Activated B cell treated with CpG ODN at 0.5 μM for 24 hours (primary cell): ENCODE results near the gene GABBR2. TPM values are rescaled to one million over a fixed set of nuclear protein-coding genes. Genes with fewer than 3 reads are reported as not detected.

Experiments used
- ATAC-seq: fragments of 200-7000 bp; cut with Tn5 transposase; one replicate; pipeline ENCODE4 v1.10.0; 2021; ENCODE audit warnings: low read depth, mild to moderate bottlenecking, moderate library complexity
- CTCF ChIA-PET: fragments of 350-600 bp; sonication (Branson Sonifier 250); formaldehyde crosslinking; loops from one replicate; lab custom pipeline; 2021; ENCODE audit warnings: antibody characterized with exemption; lab: Charles Lee
- POLR2A ChIA-PET: fragments of 350-600 bp; sonication (Branson Sonifier 250); formaldehyde crosslinking; loops from one replicate; lab custom pipeline; 2021; ENCODE audit warnings: antibody characterized with exemption; lab: Charles Lee
- DNase-seq: peaks from one replicate; pipeline ENCODE4 v3.0.0; 2022
- H3K27ac Mint-ChIP-seq: one replicate; pipeline ENCODE4 v1.8.0; 2020; ENCODE audit warnings: mixed read lengths
- H3K27me3 Mint-ChIP-seq: one replicate; pipeline ENCODE4 v1.8.0; 2021; ENCODE audit warnings: mixed read lengths
- H3K36me3 Mint-ChIP-seq: one replicate; pipeline ENCODE4 v1.8.0; 2021; ENCODE audit warnings: low read depth, mixed read lengths
- H3K4me1 Mint-ChIP-seq: one replicate; pipeline ENCODE4 v1.8.0; 2021; ENCODE audit warnings: mixed read lengths
- H3K4me3 Mint-ChIP-seq: one replicate; pipeline ENCODE4 v1.8.0; 2020; ENCODE audit warnings: mild to moderate bottlenecking, mixed read lengths
- H3K9me3 Mint-ChIP-seq: one replicate; pipeline ENCODE4 v1.8.0; 2020; ENCODE audit warnings: mixed read lengths
- intact Hi-C: fragments of 100-400 bp; cut with micrococcal nuclease; formaldehyde crosslinking; loops from one replicate; pipeline ENCODE4 v1.15.1; 2024
- total RNA-seq: library from RNA; stranded (reverse); gene quantifications from 2 replicates; pipeline ENCODE4 v1.2.3, GENCODE V29; 2022
- TF ChIP-seq, protein P1 (sequence below): fragments of 200-600 bp; IDR thresholded peaks from one replicate; pipeline ENCODE4 v1.8.0; 2022; ENCODE audit warnings: antibody characterized with exemption, mild to moderate bottlenecking

Gene GABBR2
- total RNA-seq, 1 donor from 2014 or later: not detected

DNA sequence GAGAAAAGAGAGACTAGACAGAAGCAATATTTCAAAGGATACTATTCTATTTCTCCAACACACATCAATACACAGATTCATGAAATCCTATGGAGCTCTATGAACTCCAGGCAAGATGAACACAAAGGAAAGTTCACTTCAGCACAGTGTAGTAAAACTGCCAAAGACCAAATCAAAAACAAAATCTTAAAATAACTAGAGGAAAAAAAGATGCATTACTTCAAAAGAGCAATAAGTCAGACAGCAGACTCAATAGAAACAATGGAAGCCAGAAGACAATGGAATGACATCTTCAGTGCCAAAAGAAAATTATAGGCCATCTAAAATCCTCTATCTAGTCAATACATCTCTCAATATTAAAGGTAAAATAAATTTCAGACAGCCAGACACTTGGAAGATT lies 248.0 kb downstream of the GABBR2 start:
- Mint-ChIP-seq H3K4me3 (no peak overlapping the region), H3K27ac (no peak overlapping the region), H3K9me3 (peaks cover 25% of the 10 kb centered on the region), H3K4me1 (no peaks in the 10 kb centered on the region), H3K27me3 (peaks cover 15% of the 10 kb centered on the region), H3K36me3 (no peaks in the 10 kb centered on the region)
- ATAC-seq (no peak), DNase-seq (no peak)
- ChIA-PET POLR2A (no interaction called here), CTCF (no interaction called here)
- intact Hi-C loops: no loop called here
- TF ChIP-seq, protein P1, sequence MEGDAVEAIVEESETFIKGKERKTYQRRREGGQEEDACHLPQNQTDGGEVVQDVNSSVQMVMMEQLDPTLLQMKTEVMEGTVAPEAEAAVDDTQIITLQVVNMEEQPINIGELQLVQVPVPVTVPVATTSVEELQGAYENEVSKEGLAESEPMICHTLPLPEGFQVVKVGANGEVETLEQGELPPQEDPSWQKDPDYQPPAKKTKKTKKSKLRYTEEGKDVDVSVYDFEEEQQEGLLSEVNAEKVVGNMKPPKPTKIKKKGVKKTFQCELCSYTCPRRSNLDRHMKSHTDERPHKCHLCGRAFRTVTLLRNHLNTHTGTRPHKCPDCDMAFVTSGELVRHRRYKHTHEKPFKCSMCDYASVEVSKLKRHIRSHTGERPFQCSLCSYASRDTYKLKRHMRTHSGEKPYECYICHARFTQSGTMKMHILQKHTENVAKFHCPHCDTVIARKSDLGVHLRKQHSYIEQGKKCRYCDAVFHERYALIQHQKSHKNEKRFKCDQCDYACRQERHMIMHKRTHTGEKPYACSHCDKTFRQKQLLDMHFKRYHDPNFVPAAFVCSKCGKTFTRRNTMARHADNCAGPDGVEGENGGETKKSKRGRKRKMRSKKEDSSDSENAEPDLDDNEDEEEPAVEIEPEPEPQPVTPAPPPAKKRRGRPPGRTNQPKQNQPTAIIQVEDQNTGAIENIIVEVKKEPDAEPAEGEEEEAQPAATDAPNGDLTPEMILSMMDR: no peak

DNA sequence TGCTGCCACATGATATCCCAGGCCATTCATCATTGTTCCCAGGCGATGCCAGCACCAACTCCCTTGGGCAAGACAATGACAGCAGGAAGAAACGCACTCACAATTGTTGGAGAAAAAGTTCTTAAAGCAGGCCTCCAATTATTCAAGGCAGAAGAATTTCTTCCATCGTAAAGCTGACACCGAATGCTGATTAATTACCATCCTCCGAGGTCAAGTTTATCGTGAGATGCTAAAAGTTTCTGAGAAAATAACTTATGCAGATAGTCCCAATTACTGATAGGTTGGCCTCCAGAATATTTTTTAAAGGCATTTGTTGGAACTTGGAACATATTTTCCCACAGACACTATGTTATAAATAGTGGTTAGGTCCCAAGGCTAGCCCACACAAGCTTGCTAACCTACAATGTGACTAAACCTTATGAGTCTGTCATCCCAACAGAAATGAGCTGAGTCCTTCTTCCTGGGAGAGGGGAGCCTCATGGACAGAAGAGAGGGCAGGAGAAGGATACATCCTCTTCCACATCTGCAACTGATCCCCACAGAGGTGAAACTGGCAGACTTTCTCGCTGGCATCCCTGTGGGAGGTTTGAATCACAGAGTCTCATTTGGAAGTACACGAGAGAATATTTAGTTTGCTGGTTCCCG lies 250.9 kb downstream of the GABBR2 start:
- DNase-seq: no peak
- Mint-ChIP-seq H3K27ac (no peak overlapping the region), H3K36me3 (no peaks in the 10 kb centered on the region), H3K4me1 (no peaks in the 10 kb centered on the region), H3K9me3 (peaks cover 21% of the 10 kb centered on the region), H3K27me3 (peaks cover 18% of the 10 kb centered on the region), H3K4me3 (no peak overlapping the region)
- POLR2A ChIA-PET: no interaction called here
- ATAC-seq: no peak
- intact Hi-C loops: no loop called here
- CTCF ChIA-PET: no interaction called here
- TF ChIP-seq, protein P1: no peak

DNA sequence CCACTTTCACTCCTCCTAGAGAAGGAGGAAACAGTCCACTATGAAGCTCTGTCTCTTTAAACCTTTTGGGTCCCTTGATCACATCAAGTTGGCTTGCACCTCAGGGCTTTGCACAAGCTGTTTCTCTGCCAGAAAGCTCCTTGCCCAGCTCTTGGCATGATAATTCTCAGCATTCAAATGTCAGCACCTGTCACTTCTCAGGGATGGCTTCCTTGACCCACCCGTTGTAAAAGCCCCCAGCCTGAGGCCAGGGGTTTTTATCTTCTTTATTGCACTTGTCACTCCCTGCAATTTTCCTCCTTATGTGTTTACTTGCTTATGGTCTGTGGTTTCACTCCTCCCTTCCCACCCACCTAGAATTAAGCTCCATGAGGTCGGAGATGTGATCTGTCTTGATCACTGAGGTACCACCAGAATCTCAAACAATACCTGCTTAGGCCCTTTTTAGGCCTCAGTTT lies 252.6 kb downstream of the GABBR2 start:
- peaks cover 18% of the 10 kb centered on the region for H3K27me3 Mint-ChIP-seq
- POLR2A ChIA-PET: no interaction called here
- no peaks in the 10 kb centered on the region for H3K4me1 Mint-ChIP-seq
- no peak overlapping the region for H3K4me3 Mint-ChIP-seq
- intact Hi-C loops: no loop called here
- no peak overlapping the region for H3K27ac Mint-ChIP-seq
- no peak for DNase-seq
- peaks cover 12% of the 10 kb centered on the region for H3K9me3 Mint-ChIP-seq
- no peaks in the 10 kb centered on the region for H3K36me3 Mint-ChIP-seq
- TF ChIP-seq, protein P1: no peak
- ATAC-seq: no peak
- CTCF ChIA-PET: no interaction called here

DNA sequence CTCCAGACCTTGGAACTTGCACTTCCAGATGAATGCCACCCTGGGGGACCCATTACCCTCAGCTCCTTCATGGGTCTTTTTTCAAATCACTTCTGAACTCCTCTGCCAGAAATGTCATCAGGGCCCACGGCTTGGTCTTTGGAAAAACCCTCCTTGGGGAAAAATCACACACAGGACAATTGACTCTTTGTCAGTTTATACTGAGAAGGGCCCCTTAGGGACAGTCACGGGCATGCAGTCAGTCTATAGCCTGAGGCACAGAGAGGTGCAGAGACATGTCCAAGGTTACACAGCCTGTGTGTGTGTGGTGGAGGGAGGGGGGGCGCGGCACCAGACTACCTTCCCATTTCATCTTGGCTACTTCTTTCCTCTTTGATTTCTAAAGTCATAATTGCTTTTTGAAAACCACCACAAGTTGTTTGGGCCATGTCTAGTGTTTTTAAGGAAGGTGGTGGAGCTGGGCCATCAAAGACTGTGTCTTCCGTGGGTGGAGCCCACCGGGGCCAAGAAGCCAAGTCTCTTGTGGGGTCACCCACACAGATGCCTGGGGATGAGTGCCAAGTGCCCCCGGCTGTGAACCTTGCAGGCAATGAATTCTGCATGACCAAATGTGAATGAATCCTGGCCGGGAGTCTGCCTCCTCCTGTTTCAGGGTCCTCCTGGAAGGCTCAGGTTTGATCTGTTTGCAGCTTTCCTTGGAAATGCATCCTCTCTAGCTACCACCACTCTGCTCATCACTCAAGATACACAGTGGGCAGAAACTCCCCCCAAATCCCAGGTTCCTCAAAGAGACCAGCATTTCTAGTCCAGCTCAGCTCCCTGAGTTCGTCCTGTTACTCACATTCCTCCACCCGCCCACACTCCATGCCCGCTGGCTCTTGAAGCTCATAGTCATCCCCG lies 253.2 kb downstream of the GABBR2 start:
- intact Hi-C loops: no loop called here
- no peak overlapping the region for H3K27ac Mint-ChIP-seq
- POLR2A ChIA-PET: no interaction called here
- ATAC-seq (no peak), DNase-seq (no peak)
- no peak overlapping the region for H3K4me3 Mint-ChIP-seq
- peaks cover 18% of the 10 kb centered on the region for H3K27me3 Mint-ChIP-seq
- H3K4me1 Mint-ChIP-seq: no peaks in the 10 kb centered on the region
- no peaks in the 10 kb centered on the region for H3K36me3 Mint-ChIP-seq
- TF ChIP-seq, protein P1: no peak
- H3K9me3 Mint-ChIP-seq: peaks cover 5% of the 10 kb centered on the region
- CTCF ChIA-PET: no interaction called here

DNA sequence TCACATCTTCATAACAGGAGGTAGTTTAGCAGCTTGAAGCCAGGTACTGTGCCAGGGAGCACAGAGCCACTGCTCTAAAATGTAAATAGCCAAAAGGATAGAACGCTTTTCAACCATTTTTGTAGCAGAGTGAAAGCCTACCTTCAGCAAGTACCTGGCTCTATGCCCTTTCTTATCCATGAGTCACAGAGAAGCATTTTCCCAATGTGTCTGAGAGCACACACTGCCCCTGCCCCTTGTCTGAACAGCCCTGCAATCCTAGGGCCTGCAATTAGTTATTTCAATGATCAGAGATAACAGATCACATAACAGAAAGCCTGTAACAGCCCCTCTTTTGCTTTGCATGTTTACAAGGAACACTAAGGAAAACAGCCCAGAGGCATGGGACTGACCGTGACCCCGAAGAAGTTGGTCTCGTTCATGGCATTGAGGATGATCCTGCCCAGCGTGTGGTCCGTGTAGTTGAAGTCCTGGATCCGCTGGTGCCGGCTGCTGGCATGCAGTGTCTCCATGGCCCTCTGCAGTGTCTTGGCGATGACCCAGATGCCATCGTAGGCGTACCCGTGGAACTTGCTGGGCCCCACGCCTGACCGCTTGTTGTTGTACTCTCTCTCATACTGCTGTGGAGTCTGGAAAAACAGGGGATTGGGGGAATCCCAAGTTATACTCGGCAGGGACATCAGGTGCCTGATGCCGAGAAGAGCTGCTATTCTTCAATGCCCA lies 255.0 kb downstream of the GABBR2 start:
- intact Hi-C loops: no loop called here
- no peak for DNase-seq

More for the DNA sequence above, 255.0 kb downstream of the GABBR2 start:
- H3K27me3 Mint-ChIP-seq: peaks cover 18% of the 10 kb centered on the region
- ATAC-seq: no peak
- peaks cover under 1% of the 10 kb centered on the region for H3K9me3 Mint-ChIP-seq
- no peaks in the 10 kb centered on the region for H3K4me1 Mint-ChIP-seq
- ChIA-PET POLR2A (no interaction called here), CTCF (no interaction called here)
- no peak overlapping the region for H3K27ac Mint-ChIP-seq
- TF ChIP-seq, protein P1: no peak
- H3K36me3 Mint-ChIP-seq: no peaks in the 10 kb centered on the region
- no peak overlapping the region for H3K4me3 Mint-ChIP-seq
